Mesodermal cell (in vitro differentiated cells): ENCODE measurements around the gene GPHN.

Experiments used
- H3K27ac ChIP-seq: 2 replicates; pipeline ENCODE4 v1.7.0; 2013; ENCODE audit warnings: mild to moderate bottlenecking, low read depth, low read length, moderate library complexity; ENCODE audit not compliant: severe bottlenecking
- H3K36me3 ChIP-seq: 2 replicates; pipeline ENCODE4 v1.7.1; 2013; ENCODE audit warnings: mild to moderate bottlenecking, low read length, moderate library complexity; ENCODE audit not compliant: control insufficient read depth, insufficient read depth
- H3K4me1 ChIP-seq: one replicate; pipeline ENCODE4 v1.7.1; 2013; ENCODE audit warnings: mild to moderate bottlenecking, low read length; ENCODE audit not compliant: insufficient read depth, control insufficient read depth, poor library complexity, severe bottlenecking
- H3K4me3 ChIP-seq: 2 replicates; pipeline ENCODE4 v1.7.0; 2013; ENCODE audit warnings: low read length, control low read depth, mild to moderate bottlenecking; ENCODE audit not compliant: insufficient read depth, poor library complexity, severe bottlenecking; ENCODE audit errors: extremely low read depth
- H3K9me3 ChIP-seq: 2 replicates; pipeline ENCODE4 v1.7.1; 2013; ENCODE audit warnings: mild to moderate bottlenecking, low read length, moderate library complexity; ENCODE audit not compliant: control insufficient read depth
- WGBS, 2 experiments: methylation state at CpG; one replicate each; pipeline ENCODE4 v1.1.5; 2013; ENCODE audit warnings: missing lambda C conversion rate in 2 of 2; ENCODE audit not compliant: insufficient coverage in 2 of 2; 5-methylcytosine and 5-hydroxymethylcytosine counted together

GPHN gene

DNA sequence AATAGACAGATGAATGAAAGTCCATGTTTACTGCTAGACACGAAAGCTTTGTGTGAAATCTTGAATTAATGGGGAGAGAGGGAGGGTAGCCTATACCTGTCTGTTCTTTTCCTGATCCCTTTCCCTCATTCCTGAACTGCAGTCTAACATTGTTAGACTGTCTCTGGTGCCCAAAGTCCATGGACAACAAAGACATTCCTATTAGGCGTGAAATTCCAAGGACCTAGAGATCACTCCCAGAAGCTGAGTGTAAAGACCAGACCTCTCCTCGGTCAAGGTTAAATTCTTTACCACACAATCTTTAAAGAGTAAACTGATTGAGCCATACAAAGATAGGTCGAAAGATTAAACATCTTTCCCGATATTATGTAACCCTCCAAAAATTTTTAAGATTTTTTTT lies 410.6 kb downstream of the GPHN start:
- H3K9me3 ChIP-seq: no peaks in the 10 kb centered on the region
- H3K27ac ChIP-seq: no peak overlapping the region
- H3K4me3 ChIP-seq: no peak overlapping the region
- no peaks in the 10 kb centered on the region for H3K4me1 ChIP-seq
- H3K36me3 ChIP-seq: no peaks in the 10 kb centered on the region
- WGBS, 2 experiments: 89% methylated on average over 3 of the region's 5 CpGs; no CpG with 5 or more reads in 1 of the 2 experiments

- WGBS, 2 experiments: 86 to 100% methylated on average over 1 of the region's 1 CpG
- Histone ChIP-seq H3K9me3 (no peaks in the 10 kb centered on the region), H3K4me3 (no peak overlapping the region), H3K27ac (no peak overlapping the region), H3K36me3 (no peaks in the 10 kb centered on the region), H3K4me1 (no peaks in the 10 kb centered on the region)
Measured at GRCh38 chr14:66920196-66920595, 412.2 kb downstream of the GPHN start.

- Histone ChIP-seq H3K4me3 (no peak overlapping the region), H3K27ac (no peak overlapping the region), H3K9me3 (no peaks in the 10 kb centered on the region), H3K4me1 (no peaks in the 10 kb centered on the region), H3K36me3 (no peaks in the 10 kb centered on the region)
- WGBS, 2 experiments: no CpG with 5 or more reads among the region's 1 CpG
Measured at GRCh38 chr14:66923251-66923650, 415.3 kb downstream of the GPHN start.

DNA sequence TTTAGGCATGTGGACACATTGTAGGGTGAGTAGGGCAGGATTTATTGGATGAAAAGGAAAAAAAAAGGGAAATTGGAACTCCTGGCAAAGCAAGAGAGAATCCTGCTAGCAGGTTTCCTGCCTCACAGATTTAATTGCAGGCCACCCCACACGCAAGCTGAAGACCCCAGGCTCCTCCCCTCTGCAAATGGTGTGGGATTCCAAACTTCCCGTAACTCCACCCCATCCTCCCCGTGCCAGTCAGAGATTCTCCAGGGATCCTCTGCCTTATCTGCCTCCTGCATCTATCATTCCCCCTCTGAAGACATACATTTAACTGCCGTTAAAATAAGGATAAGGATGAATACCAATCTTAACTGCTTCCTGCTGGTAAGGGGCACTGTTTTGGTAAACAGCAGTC lies 431.5 kb downstream of the GPHN start:
- H3K4me3 ChIP-seq: no peak overlapping the region
- no peaks in the 10 kb centered on the region for H3K36me3 ChIP-seq
- H3K9me3 ChIP-seq: peaks cover 13% of the 10 kb centered on the region
- H3K4me1 ChIP-seq: no peaks in the 10 kb centered on the region
- 73 to 83% methylated on average over 3 of the region's 4 CpGs for WGBS, 2 experiments
- H3K27ac ChIP-seq: no peak overlapping the region

DNA sequence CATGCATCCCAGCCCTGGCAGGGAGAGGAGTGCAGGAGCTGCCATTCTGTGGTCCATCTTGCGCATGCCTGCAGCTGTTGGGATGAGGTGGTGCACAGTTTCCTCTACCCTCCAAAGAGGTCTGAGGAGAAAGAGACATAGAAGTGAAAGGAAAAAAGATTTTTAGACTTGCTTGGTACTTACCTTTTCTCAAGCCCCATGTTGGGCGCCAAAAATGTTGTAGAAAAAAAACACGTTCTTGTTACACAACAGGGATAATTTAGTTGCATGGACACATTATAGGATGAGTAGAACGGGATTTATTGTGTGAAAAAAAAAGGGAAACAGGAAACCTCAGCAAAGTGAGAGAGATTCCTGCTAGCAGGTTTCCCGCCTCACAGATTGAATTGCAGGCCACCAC lies 436.9 kb downstream of the GPHN start:
- WGBS, 2 experiments: 93% methylated on average over 2 to 3 of the region's 5 CpGs
- no peak overlapping the region for H3K4me3 ChIP-seq
- H3K4me1 ChIP-seq: no peaks in the 10 kb centered on the region
- no peak overlapping the region for H3K27ac ChIP-seq
- H3K36me3 ChIP-seq: no peaks in the 10 kb centered on the region
- H3K9me3 ChIP-seq: peaks cover 31% of the 10 kb centered on the region

GRCh38 chr14:66955159-66955558 lies 447.2 kb downstream of the GPHN start:
- Histone ChIP-seq H3K4me3 (no peak overlapping the region), H3K9me3 (peaks cover 7% of the 10 kb centered on the region), H3K27ac (no peak overlapping the region), H3K36me3 (no peaks in the 10 kb centered on the region), H3K4me1 (no peaks in the 10 kb centered on the region)
- no CpG with 5 or more reads among the region's 2 CpGs for WGBS, 2 experiments

- Histone ChIP-seq H3K4me3 (no peak overlapping the region), H3K4me1 (no peaks in the 10 kb centered on the region), H3K36me3 (no peaks in the 10 kb centered on the region), H3K27ac (no peak overlapping the region), H3K9me3 (peaks cover 7% of the 10 kb centered on the region)
- 83% methylated on average over 1 of the region's 3 CpGs; no CpG with 5 or more reads in 1 of the 2 experiments for WGBS, 2 experiments
Measured at GRCh38 chr14:66959437-66960050, 451.6 kb downstream of the GPHN start.

GRCh38 chr14:66965831-66966230 lies 457.9 kb downstream of the GPHN start:
- H3K9me3 ChIP-seq: no peaks in the 10 kb centered on the region
- H3K27ac ChIP-seq: no peak overlapping the region
- no peaks in the 10 kb centered on the region for H3K36me3 ChIP-seq
- no peak overlapping the region for H3K4me3 ChIP-seq
- no peaks in the 10 kb centered on the region for H3K4me1 ChIP-seq

DNA sequence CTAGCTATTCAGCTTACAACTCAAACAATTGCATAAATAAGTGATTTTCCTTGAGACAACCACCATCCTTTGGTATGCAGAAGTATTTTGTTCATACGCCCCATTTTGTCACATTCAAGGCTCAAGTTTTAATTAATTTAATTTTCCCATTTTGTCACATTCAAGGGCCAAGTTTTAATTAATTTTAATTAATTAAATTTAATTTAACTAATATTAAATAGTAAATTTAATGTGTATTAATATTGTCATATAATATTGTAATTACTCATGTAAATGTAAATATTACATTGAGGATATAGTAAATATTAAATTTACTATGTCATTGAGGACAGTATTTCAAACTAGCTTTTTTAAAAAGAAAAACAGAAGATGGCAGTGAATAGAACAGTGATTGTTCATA lies 464.5 kb downstream of the GPHN start:
- Histone ChIP-seq H3K27ac (no peak overlapping the region), H3K4me1 (no peaks in the 10 kb centered on the region), H3K9me3 (no peaks in the 10 kb centered on the region), H3K4me3 (no peak overlapping the region), H3K36me3 (no peaks in the 10 kb centered on the region)
- WGBS, 2 experiments: 78% methylated on average over 1 of the region's 1 CpG; no CpG with 5 or more reads in 1 of the 2 experiments

DNA sequence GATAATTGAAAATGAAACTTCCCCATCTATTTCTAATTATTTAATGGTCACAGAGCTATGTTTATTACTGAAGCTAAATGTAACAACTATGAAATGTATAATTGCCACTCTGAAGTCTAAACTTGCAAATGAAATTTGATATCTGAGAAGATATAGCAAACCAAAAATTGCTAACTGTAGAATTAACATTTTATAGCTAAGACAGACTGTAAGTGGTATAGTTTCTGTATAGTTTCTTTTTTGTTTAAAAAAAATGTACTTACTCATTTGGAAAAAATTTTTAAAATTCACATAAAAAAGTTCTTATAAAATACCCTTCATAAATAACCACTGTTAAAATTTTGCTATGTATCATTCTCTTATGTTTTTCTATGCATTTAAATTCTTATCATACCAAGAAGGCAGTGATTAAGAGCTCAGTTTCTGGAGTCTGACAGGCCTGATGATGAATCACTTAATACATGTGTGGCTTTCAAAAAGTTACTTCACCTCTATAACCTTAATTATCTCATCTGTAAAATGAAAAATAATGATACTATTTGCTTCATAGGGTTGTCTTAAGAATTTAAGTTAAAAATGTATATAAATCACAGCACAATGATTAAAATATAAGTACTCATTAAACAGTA lies 466.6 kb downstream of the GPHN start:
- no peaks in the 10 kb centered on the region for H3K36me3 ChIP-seq
- H3K4me1 ChIP-seq: no peaks in the 10 kb centered on the region
- no peak overlapping the region for H3K4me3 ChIP-seq
- no peak overlapping the region for H3K27ac ChIP-seq
- H3K9me3 ChIP-seq: no peaks in the 10 kb centered on the region

GRCh38 chr14:66975251-66975650 lies 467.3 kb downstream of the GPHN start:
- Histone ChIP-seq H3K4me3 (no peak overlapping the region), H3K36me3 (no peaks in the 10 kb centered on the region), H3K4me1 (no peaks in the 10 kb centered on the region), H3K9me3 (no peaks in the 10 kb centered on the region), H3K27ac (no peak overlapping the region)
- WGBS, 2 experiments: 100% methylated on average over 1 of the region's 2 CpGs; no CpG with 5 or more reads in 1 of the 2 experiments
